Fibroblast of mammary gland (primary cell): ENCODE measurements around the gene SIRPB1.
"Not testable (repeated sequence)": the region's sequence is repeated elsewhere in the genome, so short reads cannot be mapped to it uniquely, and the experiment has no call there.

Experiments used
- DNase-seq: peaks from one replicate; pipeline ENCODE4 v3.0.0-alpha.2; 2010; ENCODE audit warnings: low read depth
- H3K4me3 ChIP-seq: 2 replicates; pipeline ENCODE4 v1.5.1; 2011; ENCODE audit warnings: low read depth, mild to moderate bottlenecking, low read length, moderate library complexity; ENCODE audit not compliant: control insufficient read depth
- TF ChIP-seq, protein P1 (sequence below): conservative IDR thresholded peaks from 2 replicates; pipeline ENCODE4 v1.5.1; 2011; ENCODE audit warnings: low read depth, low read length, inconsistent platforms; ENCODE audit not compliant: control insufficient read depth, insufficient read depth

Gene SIRPB1

GRCh38 chr20:1600736-1601135, 19.1 kb downstream of the SIRPB1 start:
- H3K4me3 ChIP-seq, result no peak overlapping the region
- TF ChIP-seq, protein P1, sequence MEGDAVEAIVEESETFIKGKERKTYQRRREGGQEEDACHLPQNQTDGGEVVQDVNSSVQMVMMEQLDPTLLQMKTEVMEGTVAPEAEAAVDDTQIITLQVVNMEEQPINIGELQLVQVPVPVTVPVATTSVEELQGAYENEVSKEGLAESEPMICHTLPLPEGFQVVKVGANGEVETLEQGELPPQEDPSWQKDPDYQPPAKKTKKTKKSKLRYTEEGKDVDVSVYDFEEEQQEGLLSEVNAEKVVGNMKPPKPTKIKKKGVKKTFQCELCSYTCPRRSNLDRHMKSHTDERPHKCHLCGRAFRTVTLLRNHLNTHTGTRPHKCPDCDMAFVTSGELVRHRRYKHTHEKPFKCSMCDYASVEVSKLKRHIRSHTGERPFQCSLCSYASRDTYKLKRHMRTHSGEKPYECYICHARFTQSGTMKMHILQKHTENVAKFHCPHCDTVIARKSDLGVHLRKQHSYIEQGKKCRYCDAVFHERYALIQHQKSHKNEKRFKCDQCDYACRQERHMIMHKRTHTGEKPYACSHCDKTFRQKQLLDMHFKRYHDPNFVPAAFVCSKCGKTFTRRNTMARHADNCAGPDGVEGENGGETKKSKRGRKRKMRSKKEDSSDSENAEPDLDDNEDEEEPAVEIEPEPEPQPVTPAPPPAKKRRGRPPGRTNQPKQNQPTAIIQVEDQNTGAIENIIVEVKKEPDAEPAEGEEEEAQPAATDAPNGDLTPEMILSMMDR, result no peak
- DNase-seq, result no peak

GRCh38 chr20:1595333-1595732, 24.5 kb downstream of the SIRPB1 start:
- no peak for DNase-seq
- TF ChIP-seq, protein P1, result no peak
- no peak overlapping the region for H3K4me3 ChIP-seq

GRCh38 chr20:1588533-1589460, 31.0 kb downstream of the SIRPB1 start:
- DNase-seq, result no peak

GRCh38 chr20:1587781-1588532, 31.9 kb downstream of the SIRPB1 start:
- no peak overlapping the region for H3K4me3 ChIP-seq
- TF ChIP-seq, protein P1, result no peak
- no peak for DNase-seq

More at GRCh38 chr20:1588533-1589460, 31.0 kb downstream of the SIRPB1 start:
- no peak overlapping the region for H3K4me3 ChIP-seq
- TF ChIP-seq, protein P1, result no peak

GRCh38 chr20:1579488-1579887, 40.3 kb downstream of the SIRPB1 start:
- H3K4me3 ChIP-seq, result no peak overlapping the region
- TF ChIP-seq, protein P1, result no peak
- DNase-seq, result no peak

DNA sequence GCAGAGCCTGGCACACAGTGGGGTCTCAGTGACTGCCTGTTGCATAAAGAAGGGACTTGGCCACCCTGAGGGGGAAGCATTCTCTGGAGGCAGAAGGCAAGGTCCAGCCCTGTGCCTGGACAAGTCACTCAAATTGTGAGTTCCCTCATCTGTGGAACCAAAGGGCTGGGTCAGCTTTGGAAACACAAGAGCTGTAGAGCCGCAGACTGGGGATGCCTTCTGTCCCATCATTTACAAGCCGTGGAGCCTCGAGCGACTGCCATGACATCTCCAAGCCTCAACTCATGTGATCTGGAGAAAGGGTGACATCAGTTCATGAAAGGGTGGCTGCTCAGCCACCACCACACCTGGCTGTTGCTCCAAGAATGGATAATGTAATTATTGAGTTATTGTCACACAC, 41.9 kb downstream of the SIRPB1 start:
- no peak for DNase-seq
- H3K4me3 ChIP-seq, result no peak overlapping the region
- TF ChIP-seq, protein P1, result no peak

DNA sequence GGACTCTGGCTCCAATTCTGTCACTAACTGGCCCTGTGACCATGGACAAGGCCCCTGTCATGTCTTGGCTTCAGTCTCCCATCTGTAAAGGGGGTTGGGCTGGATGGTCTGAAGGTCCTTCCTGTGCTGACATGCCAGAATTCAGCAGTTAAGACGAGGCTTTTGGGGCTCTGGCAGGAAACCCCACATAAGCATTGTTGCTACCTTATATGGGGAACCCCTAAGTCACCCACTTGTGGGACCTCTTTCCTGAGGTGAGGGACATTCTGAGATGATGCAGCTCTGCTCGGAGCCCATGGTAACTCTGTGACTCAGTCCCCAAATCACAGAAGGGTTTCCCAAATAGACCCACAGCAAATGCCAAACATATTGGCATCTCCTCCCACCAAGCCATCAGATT, 42.5 kb downstream of the SIRPB1 start:
- H3K4me3 ChIP-seq, DNase-seq: not testable (repeated sequence)
